IPS-NIHi7 (cell line): ENCODE results near the gene BMAL1.

Experiments
- DNase-seq: peaks from one replicate; pipeline ENCODE4 v3.0.0; 2012; ENCODE audit warnings: mixed read lengths; ENCODE audit errors: extremely low spot score

Gene BMAL1

DNA sequence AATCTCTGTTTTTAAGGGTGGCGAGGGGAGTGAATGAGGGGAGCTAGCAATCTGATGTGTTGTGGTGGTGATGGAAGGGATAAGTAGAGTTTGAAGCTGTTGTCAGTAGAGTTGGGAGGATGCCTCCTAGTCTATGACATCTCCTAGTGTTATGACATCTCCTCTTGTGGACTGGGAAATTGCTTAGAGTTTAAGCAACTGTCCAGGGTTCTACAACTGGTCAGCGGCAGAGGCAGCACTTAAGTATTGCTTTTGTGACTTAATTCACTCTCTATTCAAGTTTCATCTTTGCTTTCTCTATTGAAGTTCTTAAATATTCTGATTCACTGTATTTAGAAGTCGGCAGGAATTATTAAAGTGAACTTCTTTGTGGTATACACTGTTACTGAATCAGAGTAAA lies 13.8 kb downstream of the BMAL1 start:
- no peak for DNase-seq

DNA sequence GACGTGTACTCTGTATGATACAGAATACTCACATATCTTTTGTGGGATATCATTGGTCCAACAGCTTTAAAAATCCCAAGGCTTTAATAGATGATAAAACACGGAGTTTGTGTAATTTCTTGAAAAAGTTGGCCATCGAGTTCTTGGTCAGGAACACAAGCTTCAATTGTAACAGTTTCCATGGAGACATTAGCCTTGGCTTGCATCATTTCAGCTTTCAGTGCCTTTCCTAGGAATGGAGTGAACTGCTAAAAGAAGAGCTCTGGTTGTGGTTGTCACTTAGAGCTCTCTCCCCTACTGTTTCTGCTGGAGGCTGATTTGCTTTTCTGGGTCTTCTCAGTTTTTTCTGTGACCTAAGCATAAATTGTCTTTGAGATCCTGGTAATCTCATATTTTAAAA lies 14.2 kb downstream of the BMAL1 start:
- DNase-seq, result no peak

DNA sequence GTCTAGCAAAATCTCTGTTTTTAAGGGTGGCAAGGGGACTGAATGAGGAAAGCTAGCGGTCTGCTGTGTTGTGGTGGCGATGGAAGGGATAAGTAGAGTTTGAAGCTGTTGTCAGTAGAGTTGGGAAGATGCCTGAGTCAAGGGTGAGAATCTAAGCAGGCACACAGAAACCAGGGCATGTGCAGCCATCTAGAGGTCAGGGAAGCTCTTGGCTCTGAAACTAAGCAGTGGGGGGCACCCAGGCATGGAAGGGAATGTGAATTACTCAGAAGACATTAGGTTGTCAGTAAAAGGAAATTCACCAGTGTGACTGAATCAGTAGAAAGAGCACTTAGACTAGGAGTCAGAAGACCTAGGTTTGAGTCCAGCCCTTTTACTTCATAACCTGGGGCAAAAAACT lies 15.4 kb downstream of the BMAL1 start:
- DNase-seq, result no peak

DNA sequence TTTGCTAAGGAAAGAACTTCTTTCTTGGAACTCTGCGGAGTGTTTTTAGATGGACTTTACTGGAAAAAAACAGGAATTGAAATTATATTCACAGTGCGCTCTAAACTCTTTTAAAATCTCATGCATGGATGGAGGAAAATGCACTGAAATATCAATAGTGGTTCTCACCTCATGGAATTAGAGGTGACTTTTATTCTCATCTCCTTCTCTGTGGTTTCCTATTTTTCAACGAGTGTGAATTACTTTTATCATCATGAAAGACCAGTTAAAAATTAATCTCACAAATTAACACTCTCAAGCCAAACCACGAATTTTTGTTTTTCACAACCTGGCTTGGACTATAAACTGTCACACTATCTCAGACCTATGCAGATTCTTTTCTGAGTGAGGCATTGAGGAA lies 16.6 kb downstream of the BMAL1 start:
- no peak for DNase-seq

DNA sequence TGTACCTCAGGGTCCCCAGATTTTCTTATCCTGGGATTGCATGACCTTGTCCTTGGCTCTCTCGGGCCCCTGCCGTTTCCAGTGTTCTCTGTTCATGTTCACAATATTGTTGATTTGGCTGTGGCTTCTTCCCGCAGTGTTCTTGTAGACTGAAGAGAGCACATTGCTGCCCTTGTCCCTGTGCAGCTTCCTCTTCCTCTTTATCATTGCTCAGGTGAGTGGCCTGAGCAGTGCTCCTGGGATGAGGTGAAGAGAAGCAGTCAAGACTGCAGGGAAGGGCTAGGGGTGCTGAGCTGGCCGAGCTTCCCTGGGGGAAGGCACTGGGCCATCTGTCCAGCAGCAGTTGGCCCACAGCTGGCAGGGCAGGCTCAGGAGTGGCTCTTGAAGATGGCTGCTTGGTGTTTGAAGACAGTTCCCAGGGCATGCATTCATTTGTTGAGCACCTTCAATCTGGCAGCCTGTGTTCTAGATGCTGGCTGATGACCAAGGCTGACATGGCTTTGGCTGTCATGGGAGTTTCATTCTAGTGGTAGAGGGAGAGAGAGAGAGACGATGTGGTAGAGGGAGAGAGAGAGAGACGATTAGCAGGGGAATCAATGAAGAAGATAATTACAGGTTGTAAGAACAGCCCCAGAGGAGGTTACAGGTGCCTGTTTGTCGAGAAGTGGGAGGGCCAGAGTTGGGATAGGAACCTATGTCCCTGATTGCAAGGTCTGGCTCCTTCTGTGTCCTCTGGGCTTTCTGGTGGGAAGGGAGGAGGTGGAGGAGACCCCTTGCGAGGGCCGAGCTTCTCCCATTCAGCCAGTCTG lies 17.4 kb downstream of the BMAL1 start:
- no peak for DNase-seq

DNA sequence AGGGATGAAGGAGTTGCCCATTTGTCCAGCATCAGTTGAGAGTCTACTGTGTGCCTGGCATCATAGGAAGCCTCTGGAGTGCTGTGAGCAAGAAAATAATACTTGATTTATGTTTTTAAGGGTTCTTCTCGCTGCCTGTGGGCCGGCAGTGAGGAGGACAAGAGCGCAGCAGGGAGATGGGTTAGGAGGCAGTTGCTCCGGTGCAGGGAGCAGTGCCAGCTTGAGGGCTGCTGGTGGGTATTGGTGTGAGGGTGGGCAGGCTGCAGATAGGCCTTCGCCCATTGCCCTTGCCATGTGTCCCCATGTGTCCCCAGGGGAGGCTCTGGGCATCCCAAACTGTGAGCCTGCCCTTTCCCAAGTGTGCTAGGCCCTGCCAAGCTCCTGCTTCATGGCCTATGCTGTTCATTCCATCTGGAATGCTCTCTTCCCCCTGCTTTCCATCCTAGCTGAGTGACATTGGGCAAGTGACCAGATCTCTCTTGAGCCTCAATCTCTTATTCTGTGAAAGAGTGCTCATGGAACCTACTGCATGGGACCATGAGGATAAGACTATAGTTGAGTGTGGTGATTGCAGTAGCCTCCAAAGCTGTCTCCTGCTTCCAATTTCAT lies 19.8 kb downstream of the BMAL1 start:
- DNase-seq, result no peak

DNA sequence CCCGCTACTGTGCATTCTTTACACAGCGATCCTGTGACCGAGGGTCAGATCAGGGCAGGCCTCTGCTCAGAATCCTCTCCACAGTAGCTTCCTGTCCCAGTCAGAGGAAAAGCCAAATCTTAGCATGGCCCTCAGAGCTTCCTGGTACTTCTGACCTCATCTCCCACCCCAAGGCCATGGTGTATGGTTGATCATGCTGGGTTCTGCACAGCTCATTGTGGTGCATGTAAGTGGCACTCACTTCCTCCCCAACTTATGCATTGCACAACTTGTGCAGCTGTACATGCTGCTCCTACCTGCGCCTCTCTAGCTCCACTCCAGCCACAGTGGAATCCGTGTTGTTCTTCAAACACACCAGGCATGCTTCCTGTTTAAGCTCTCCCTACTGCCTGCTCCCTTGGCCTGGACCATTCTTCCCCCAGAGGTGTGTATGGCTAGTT lies 20.3 kb downstream of the BMAL1 start:
- no peak for DNase-seq

DNA sequence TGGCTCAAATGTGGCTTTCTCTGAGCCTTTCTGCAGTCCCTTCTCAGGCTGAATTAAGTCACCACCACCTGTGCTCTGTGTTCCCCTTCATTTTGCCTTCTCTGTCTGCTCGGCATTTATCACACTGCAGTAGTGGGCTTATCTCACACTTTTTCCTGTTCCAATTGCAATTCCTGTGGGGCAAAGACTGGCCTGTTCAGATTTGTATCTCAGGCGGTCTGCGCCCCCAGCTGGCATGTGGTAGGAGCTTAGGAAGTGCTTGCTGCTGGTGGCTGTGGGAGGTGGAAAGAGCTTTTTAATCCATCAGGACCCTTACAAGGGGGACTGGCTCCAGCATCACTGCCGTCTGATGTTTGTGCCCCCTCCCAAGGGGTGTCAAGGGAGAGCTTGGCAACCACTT lies 21.2 kb downstream of the BMAL1 start:
- no peak for DNase-seq

DNA sequence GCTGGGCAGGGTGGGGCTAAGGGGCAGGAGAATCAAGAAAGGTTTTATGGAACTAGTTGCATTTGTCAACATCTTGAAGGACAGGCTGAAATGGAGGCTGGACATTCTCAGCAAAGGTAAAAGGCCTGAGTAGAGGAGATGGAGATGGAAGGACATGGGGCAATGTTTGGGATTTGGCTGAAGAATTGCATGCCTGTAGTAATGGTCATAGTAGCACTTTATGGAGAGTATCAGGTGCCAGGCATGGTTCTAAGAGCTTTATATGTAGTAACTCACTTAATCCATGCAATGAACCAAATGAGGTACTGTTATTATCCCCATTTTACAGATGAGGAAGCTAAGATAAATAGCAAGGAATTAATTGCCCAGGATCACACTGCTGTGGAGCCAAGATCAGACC lies 23.9 kb downstream of the BMAL1 start:
- no peak for DNase-seq

DNA sequence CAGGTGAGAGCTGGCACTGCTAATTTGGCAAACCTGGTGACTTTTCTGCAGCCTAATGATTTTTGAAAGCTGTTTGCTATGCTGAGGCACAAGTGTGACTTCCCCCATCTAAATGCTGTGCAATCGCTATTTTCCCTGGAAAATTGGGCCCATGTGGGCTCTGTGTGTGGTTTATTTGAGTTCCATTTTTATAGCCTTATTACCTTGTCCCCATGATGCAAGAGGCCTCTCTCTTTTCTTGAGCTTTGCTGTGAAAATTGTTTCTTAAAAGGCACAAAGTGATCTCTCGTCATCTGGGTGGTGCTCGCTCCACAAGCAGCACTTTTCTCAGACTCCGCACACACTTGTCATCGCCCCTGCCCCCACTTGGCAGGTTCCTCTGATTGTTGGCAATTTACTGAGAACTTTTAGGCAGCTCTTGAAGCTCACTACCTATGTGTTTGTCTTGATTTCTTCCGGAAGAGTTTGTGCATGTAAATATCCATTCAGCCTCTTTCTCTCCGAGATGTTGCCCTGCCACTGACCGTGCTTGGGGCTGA lies 24.9 kb downstream of the BMAL1 start:
- no peak for DNase-seq

DNA sequence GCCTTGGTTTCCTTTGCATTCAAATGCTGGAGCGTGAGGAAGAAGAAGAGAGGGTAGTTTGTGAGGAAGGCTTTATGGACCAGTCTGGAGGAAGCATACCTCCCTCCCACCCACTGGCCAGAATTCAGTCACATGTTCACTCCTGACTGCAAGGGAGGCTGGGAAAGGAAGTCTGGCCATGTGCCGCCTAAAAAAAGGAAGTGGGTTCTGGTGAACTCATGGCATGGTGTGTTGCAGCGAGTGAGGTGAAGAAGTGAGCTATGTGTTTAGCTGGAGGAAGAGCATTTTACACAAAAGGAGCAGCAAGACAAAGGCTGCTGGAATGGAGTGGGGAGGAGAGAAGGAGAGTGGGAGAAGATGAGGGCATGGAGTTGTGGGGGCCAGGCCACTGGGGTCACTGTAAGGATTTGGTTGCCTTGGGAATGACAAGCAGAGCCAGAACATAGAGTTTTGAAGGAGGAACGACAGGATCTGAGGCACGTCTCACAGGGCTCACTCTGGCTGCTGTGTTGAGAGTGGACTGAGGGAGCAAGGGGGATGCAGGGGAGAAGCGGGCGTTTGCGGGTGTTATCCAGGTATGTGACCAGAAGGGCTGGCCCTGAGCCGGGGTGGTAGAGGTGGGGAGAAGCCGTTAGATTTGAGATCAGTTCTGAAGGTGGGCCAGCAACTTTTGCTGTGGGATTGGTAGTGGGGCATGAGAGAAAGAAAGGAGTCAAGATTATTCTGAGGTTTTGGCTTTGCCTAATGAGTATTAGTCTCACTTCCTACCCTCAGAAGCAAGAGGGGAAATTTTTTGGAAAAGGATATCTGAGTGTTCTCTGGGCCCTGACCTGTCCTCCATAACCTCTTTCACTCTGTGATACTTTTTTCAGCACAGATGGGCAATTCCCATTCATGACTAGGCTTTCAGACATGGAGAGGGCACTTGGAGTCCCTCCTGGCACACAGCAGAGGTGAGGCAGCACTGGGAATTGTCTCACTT lies 26.4 kb downstream of the BMAL1 start:
- DNase-seq, result no peak

DNA sequence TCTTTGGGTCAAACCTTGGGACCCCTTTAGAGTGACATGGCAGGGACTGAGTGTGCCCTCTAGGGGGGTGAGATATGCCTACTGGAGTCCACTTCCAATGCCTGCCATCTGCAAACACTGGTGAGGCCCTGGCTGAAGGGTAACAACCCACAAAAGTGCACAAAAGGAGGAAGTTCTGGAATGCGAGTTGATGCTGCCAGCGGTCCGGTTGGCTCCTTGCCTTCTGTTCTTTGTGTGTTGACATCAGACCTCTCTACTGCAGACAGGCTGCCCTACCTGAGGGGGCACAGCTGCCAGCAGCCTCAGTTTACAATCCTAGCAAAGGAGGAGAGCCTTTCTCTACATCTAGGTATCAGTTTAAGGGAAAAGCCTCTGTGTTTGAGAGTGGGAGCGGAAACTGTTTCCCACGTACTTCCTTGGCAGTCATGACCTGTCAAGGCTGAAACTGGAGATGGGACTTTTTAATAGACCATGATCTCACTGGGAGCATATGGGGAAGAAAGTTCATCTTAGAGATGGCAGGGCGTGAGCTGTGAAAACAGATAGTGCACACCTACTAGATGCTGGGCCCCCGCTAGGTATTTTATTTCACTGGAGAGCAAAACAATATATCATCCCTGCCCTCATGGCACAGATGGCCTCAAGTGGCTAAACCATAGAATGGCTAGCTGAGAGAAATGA lies 27.2 kb downstream of the BMAL1 start:
- DNase-seq, result no peak

DNA sequence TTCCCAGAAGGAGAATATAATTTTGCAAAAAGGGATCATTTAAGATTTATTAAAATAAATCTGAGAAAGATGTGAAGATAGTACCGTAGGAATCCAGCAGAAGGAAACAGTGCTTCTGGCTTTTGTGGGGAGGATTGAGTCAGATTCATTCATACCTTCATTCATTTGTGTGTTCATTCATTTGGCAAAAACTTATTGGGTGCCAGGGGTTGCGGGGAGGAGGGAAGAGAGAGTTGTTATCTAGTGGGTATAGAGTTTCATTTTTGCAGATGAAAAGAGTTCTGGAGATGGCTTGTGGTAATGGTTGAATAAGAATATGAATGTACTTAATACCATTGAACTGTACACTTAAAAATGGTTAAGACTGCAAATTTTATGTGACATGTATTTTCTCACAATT lies 31.1 kb downstream of the BMAL1 start:
- no peak for DNase-seq

DNA sequence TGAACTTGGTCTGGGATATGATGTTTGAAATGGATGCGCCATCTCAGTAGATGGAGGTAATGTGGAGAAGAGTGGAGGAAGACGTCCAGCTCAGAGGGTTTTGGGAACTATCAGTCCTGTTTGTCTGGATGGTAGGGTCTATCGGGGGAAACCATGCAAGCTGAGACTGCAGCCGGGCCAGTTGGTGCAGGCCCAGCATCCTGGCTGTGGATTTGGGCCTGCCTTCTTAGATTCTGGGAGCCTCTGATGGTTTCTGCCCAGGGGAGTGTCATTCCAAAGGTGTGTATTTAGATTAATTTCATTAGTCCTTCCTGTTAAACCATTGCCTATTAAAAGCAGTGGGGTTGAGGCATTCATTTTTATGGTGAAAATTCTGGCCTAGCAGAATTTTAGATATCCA lies 31.6 kb downstream of the BMAL1 start:
- no peak for DNase-seq

DNA sequence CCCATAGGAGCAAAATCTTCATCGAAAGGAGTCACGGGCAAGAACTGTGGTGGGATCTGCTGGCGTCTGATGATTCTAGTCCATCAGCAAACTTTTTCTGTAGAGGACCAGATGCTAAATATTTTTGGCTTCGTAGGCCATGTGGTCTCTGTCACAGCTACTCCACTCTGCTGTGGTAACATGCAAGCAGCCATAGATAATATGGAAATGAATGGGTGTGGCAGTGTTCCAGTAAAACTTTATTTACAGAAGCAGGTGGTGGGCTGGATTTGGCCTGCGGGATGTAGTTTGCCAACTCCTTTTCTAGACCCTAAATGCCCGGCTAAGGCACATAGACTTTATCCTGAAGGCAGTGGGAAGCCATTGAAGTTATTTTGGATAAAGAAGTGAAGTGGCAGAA lies 32.9 kb downstream of the BMAL1 start:
- DNase-seq, result no peak

DNA sequence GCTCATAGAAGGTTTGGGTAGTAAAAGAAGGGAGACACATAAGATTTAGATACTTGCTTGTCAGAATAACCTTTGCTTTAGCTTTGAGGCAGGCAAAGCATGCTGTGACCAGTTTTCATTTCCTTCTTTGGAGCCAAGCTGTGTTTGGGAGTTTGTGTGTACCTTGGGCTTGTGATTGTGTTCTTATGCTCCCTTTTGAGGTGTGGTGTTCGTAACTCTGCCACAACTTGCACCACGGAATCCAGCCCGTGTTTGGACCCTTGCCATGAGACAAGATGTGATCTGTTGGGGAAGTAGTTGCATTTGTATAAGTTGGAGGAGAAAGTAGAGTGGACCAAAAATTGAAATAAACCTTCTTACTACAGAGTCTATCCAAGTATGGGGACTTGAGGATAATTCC lies 34.0 kb downstream of the BMAL1 start:
- DNase-seq, result no peak

DNA sequence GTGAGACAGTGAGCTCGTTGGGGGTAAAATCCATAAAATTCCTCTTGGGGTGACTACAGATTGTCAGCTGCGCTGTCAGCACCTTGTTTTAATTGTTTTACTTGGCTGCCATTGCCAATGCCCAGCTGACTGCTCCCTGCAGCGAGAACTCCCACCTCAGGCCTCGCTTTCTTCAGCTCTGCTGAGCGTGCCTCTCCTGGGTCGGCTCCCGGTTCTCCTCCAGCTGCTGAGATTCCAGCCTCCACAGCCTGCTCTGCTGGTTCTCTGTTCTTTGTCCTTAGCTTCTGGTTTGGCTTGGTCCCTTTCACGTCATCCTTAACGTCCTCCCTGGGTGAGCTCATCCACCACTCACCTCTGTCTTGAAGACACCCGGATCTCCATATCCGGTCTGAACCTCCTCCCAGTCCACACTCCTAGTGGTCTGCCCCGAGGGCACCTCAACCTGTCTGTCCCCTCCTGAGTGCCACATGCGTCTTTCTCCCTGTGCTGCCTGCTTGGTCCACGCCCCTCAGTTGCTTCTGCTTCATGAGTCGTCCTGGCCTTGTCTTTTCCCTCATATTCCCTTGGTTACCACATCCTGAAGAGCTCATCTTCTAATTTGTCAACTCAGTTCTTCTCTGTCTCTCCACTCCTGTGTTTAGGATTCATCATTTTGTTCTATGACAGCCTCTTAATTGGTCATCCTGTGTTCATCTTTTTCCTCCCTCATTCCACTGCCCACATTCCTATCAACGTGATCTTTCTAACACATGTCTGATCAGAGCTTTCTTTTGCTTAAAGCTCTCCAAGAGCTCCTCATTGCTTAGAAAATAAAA lies 35.6 kb downstream of the BMAL1 start:
- no peak for DNase-seq

DNA sequence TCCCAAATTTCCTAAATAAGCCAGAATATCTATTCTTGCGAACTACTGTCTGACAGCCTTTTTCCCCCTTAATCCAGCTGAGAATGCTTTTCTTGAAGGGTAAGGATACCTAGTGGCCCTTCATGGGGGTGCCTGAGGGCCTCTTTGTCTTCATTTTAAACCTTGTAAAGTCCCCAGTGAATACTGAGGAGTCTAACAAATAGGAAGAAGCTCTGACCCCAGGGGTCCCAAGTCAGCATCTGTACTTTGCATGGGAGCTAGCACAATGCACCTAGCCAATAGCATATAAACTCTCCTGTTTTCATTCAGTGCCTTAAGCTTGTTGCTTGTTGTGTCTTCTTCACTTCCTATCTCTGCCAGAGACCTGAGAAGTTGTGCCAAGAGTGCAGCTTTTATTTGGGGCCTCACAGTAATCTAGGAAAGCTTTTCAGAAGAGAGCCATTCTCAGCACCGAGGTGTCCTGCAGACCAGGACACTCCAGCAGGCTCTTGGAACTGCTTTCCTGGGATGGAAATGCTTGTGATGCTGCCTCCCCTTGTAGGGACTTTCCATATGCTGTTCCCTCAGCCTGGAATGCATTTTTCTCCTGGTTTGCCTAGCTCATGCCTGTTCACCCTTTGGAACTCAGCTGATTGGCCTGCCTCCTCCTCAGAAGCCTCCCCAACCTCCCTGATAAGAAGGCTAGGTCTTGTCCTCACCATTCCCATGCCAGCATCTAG lies 37.2 kb downstream of the BMAL1 start:
- DNase-seq, result no peak

DNA sequence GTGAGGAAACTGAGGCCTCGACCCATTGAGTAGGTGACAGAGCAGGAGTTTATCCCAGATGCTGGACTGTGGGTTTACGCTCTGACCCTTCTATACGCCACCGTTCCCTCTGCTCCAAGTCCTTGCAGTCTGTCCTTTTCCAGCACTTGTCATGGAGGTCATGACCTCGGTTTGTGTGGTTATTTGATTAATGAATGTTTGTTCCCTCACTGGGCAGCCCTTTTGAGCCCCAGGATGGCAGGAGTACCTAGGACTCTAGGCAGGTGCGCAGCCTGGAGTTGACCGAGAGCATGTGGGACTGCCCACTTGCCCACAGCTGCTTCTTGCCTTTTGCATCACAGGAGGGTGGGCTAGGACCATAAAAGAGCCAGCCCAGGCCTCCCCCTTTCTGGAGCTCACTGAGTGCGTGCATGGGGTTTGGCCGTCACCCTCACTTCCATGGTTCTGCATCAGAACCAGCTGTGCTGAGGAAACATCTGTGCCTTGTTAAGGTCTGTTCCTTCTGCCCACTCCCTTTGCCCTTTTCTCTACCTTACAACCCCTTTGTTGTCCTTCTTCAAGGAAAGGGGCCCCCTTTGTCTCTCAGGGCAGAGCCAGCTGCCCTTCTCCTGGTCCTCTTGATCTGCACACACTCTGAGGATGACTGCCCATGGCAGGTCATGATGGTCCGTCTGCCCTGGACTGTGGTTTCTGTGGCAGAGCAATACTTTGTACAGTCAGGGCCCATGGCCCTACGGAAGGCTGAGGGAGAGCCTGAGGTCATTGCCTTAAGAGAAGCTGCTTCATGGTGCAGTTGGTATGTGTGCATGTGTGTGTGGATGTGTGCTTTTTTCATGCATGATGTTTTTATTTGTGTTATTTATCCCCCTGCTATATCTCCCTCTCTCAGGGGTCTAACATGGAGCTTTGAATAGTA lies 38.2 kb downstream of the BMAL1 start:
- DNase-seq, result no peak
